Stimulated activated naive CD8-positive, alpha-beta T cell treated with anti-CD3 and anti-CD28 coated beads, Interleukin-15, amount 100 ng/mL, for 72 hours (primary cell): ENCODE measurements around the gene AKAP12.
"Not testable (repeated sequence)": the region's sequence is repeated elsewhere in the genome, so short reads cannot be mapped to it uniquely, and the experiment has no call there.

Experiments used
- ATAC-seq: fragments of 150-1000 bp; cut with Tn5 transposase; 2 replicates; pipeline ENCODE4 v1.10.0; 2021; ENCODE audit warnings: mild to moderate bottlenecking, moderate library complexity
- DNase-seq, 2 donors: peaks; one replicate each; pipeline ENCODE4 v3.0.0; 2021 to 2022
- H3K27ac Mint-ChIP-seq, 2 donors: one replicate each; pipeline ENCODE4 v1.8.0; 2022; ENCODE audit warnings: mild to moderate bottlenecking in 2 of 2, mixed read lengths in 2 of 2, moderate library complexity in 2 of 2
- H3K27me3 Mint-ChIP-seq: one replicate; pipeline ENCODE4 v1.8.0; 2022; ENCODE audit warnings: mixed read lengths
- H3K4me1 Mint-ChIP-seq: one replicate; pipeline ENCODE4 v1.8.0; 2022; ENCODE audit warnings: mild to moderate bottlenecking, mixed read lengths
- H3K4me3 Mint-ChIP-seq, 2 donors: one replicate each; pipeline ENCODE4 v1.8.0; 2022; ENCODE audit warnings: mild to moderate bottlenecking in 2 of 2, mixed read lengths in 2 of 2, moderate library complexity in 1 of 2
- H3K9me3 Mint-ChIP-seq, 2 donors: one replicate each; pipeline ENCODE4 v1.8.0; 2022; ENCODE audit warnings: mixed read lengths in 2 of 2

Gene AKAP12

DNA sequence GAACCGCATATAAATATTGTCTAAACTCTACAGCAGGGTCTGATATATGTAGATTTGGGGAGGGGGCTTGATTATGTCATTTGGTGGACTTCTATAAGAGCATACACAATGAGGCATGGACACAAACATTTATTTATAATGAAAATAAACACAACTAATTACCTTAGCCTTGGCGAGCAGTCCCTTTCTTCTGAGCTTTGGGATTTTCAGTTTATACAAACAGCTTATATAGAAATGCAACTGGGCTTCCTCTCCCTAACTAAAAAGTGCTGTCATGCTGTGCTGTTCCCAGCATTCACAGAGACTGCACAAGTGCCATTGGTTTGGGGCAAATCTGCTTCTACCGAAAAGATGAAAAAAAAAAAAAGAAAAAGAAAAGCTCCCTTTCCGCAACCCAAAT lies 69.9 kb downstream of the AKAP12 start:
- H3K27ac Mint-ChIP-seq, result no peak overlapping the region
- DNase-seq (no peak), ATAC-seq (no peak)
- peaks cover 10% of the 10 kb centered on the region for H3K27me3 Mint-ChIP-seq
- no peak overlapping the region for H3K4me3 Mint-ChIP-seq
- no peaks in the 10 kb centered on the region for H3K9me3 Mint-ChIP-seq
- H3K4me1 Mint-ChIP-seq, result no peaks in the 10 kb centered on the region

DNA sequence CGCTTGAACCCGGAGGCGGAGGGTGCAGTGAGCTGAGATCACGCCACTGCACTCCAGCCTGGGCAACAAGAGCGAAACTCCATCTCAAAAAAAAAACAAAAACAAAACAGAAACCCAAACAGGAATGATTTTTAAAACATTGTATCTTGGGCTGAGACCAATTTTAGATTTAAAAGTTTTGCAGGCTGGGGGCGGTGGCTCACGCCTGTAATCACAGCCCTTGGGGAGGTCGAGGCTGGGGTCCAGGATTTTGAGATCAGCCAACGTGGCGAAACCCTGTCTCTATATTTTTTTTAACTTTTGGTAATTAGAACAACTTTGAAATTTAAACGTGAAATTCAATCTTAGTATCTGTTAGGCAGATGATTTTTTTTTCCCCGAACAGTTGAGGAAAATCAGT lies 70.5 kb downstream of the AKAP12 start:
- DNase-seq (no peak), ATAC-seq (no peak)
- H3K9me3 Mint-ChIP-seq, result peaks cover 0 to under 1% of the 10 kb centered on the region in 2 donors
- H3K27me3 Mint-ChIP-seq, result peaks cover 3% of the 10 kb centered on the region
- H3K4me1 Mint-ChIP-seq, result no peaks in the 10 kb centered on the region
- no peak overlapping the region for H3K4me3 Mint-ChIP-seq
- no peak overlapping the region for H3K27ac Mint-ChIP-seq

DNA sequence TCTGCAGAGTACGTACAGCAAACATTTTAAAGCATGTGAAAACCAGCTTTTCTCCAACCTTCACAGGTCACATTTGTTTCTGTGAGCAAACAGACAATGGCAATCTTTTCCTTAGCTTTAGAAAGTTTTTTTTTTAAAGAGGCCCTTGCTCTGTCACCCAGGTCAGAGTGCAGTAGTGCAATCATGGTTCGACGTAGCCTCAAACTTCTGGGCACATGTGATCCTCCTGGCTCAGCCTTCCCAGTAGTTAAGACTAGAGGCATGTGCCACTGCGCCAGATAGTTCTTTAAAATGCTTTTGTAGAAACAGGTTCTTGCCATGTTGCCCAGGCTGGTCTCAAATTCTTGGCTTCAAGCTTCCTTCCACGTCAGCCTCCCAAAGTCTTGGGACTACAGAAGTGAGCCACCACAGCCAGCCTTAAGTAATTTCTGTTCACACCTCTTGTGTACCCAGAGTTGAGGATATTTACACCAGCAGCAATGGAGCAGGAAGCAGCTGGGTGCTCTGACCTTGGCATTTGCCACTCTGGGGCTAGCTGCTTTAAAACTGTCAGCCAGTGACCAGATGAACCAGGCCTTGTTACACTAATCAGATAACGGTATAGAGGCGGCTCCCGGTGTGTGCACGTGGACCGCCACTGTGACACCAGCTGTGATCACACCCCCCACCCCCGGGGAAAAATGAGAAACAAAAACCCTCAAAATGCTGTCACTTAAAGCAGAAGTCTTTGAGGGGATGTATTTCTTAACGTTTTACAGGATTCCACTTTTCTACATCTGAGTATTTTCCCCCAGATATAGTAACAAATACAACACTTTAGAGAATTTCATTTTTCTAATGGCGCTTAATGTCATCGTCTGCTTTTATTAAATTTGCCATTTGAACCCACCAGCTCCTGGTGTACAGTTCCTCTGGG lies 71.3 kb downstream of the AKAP12 start:
- Mint-ChIP-seq H3K27me3 (no peaks in the 10 kb centered on the region), H3K4me1 (no peaks in the 10 kb centered on the region), H3K4me3 (no peak overlapping the region), H3K27ac (peak overlapping the region in 1 of 2 donors; percentile 19), H3K9me3 (peaks cover 0 to 9% of the 10 kb centered on the region in 2 donors)
- DNase-seq (no peak), ATAC-seq (no peak)

DNA sequence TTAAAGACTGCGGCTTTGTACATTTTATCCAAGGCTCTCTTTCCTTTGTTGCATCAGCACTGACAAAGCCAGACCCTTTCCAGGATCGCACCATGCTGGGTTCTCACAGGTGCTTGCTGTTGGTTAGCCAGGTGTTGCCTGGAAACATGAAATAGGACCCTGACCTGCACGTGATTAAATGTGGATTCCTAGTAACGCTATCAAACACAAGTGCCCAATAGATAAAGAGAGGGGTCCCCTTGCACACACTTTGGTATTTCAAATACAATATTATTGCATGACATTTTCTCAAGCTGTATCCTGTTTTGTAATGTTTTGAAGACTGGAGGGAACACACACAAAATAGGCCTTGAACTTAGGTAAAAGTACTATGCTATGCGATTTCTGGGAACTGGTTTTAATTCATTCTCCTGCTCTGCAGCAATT lies 73.3 kb downstream of the AKAP12 start:
- DNase-seq (no peak), ATAC-seq (no peak)
- Mint-ChIP-seq H3K27ac (no peak overlapping the region), H3K27me3 (no peaks in the 10 kb centered on the region), H3K4me1 (no peaks in the 10 kb centered on the region), H3K9me3 (peaks cover 0 to 9% of the 10 kb centered on the region in 2 donors), H3K4me3 (no peak overlapping the region)

DNA sequence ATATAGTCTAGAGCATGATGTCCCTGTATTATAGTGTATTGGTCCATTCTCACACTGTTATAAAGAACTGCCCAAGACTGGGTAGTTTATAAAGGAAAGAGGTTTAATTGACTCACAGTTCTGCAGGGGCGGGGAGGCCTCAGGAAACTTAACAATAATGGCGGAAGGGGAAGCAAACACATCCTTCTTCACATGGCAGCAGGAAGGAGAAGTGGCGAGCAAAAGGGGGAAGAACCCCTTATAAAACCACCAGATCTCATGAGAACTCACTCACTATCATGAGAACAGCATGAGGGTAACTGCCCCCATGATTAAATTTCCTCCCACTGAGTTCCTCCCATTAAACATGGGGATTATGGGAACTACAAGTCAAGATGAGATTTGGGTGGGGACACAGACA lies 75.9 kb downstream of the AKAP12 start:
- not testable (repeated sequence) for H3K4me3 Mint-ChIP-seq, H3K4me1 Mint-ChIP-seq, H3K9me3 Mint-ChIP-seq, DNase-seq, ATAC-seq, H3K27ac Mint-ChIP-seq
- peaks cover 12% of the 10 kb centered on the region for H3K27me3 Mint-ChIP-seq

DNA sequence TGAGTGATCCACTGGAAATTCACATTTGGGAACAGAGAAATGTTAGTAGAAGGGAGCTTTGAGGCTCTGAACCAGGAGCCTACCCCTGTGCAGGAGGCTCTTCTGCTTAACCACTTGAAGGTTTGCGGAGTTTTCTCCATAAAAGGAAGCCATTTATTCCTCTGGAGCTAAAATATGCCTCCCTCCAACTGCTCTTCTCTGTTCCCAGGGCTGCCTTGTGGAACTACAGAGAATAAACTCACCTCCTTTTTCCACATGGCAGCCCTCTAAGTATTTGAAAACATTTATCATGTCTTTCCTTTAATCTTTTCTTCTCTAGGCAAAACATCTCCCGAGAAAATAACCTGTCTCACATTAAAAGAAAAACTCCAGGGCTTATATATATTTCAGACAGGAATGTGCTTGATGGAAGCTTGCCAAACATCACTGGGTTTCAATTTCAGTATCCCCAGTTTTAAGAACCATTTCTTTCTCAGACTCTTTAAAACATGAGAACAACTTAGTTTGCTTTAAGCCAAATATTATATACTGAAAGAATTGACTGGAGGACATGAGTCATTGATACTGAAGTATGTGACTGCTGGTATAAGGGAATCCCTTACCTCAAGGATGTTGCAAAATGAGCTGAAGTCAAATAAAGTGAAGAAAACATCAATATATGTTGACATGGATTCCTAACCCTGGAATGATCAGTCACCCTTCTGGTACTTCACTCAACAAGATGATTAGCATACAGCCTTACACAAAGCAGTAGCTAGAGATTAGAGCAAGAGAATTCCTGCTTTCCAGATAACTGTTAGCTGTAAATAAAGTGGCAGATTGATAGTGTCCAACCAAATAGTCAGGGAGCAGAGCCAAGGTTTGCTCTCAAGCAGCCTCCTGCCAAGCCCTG lies 77.6 kb downstream of the AKAP12 start:
- Mint-ChIP-seq H3K27me3 (peaks cover 21% of the 10 kb centered on the region), H3K27ac (no peak overlapping the region), H3K9me3 (peaks cover 0 to 9% of the 10 kb centered on the region in 2 donors), H3K4me3 (no peak overlapping the region), H3K4me1 (no peaks in the 10 kb centered on the region)
- ATAC-seq (no peak), DNase-seq (no peak)

DNA sequence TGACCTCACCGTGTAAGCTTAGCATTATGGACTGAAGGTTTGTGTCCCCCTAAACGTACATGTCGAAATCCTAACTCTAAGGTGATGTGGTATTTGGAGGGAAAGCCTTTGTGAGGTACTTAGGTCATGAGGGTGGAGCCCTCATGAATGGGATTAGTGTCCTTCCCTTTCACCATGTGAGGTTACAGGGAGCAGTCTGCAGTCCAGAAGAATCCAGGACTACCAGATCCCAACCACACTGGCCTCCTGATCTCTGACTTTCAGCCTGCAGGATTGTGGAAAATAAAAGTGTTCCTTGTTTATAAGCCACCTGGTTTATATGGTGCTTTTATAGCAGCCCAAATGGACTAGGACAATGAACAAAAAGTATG lies 78.2 kb downstream of the AKAP12 start:
- Mint-ChIP-seq H3K27me3 (peaks cover 27% of the 10 kb centered on the region), H3K27ac (no peak overlapping the region), H3K4me3 (no peak overlapping the region), H3K4me1 (no peaks in the 10 kb centered on the region), H3K9me3 (peaks cover 0 to 9% of the 10 kb centered on the region in 2 donors)
- ATAC-seq (no peak), DNase-seq (no peak)

DNA sequence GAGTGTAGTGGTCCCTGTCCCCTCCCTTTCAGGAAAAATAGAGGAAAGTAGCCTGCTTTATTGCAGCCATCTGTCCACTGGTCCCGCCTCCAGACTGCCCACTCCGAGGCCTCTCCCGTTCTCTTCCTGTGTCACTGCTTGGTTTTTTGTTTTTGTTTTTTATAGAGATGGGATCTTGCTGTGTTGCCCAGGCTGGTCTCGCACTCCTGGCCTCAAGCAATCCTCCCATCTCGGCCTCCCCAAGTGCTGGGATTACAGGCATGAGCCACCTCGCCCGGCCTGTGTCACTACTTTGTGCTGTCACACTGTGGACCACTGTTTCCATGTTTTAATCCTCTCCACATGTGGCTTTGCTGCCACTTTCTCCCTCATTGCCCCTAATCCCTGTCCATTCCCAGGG lies 80.4 kb downstream of the AKAP12 start:
- no peak for ATAC-seq
- Mint-ChIP-seq H3K27ac (no peak overlapping the region), H3K4me1 (peaks cover 17% of the 10 kb centered on the region), H3K9me3 (peaks cover 0 to 9% of the 10 kb centered on the region in 2 donors), H3K27me3 (peaks cover 49% of the 10 kb centered on the region), H3K4me3 (no peak overlapping the region)
- DNase-seq, result no peak

DNA sequence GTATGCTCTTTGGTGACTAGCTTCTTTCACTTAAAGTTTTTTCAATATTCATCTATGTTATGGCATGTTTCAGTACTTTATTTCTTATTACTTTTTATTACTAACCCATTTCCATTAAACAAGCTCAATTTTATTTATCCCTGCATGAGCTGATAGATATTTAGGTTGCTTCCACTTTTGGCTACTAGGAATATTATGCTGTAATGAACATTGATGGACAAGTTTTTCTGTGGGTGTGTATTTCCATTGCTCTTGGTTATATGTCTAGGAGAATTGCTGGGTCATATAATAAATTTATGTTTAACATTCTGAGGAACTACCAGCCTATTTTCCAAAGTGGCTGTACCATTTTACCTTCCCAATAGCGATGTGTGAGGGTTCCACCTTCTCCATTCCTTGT lies 81.7 kb downstream of the AKAP12 start:
- DNase-seq (no peak), ATAC-seq (no peak)
- no peak overlapping the region for H3K27ac Mint-ChIP-seq
- no peaks in the 10 kb centered on the region for H3K9me3 Mint-ChIP-seq
- H3K4me1 Mint-ChIP-seq, result peaks cover 27% of the 10 kb centered on the region
- H3K27me3 Mint-ChIP-seq, result peaks cover 62% of the 10 kb centered on the region
- H3K4me3 Mint-ChIP-seq, result no peak overlapping the region

DNA sequence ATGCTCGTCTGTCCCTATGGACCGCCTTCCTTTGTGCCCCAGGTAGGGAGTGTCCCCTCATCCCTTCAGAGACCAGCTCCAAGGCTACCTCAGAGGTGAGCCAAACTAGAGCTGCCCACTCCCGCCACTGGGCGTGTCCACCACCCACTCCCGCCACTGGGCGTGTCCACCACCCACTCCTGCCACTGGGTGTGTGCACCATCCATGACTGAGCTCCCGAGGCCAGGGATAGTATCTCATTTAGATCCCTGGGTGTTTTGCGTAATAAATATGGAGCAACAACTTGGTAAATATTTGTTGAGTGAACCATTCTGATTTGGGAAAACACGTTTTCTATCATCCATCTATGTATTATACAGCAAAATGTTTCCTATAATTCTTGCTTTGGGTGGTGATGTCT lies 82.8 kb downstream of the AKAP12 start:
- peaks cover 73% of the 10 kb centered on the region for H3K27me3 Mint-ChIP-seq
- DNase-seq (no peak), ATAC-seq (no peak)
- H3K9me3 Mint-ChIP-seq, result no peaks in the 10 kb centered on the region
- peaks cover 27% of the 10 kb centered on the region for H3K4me1 Mint-ChIP-seq
- H3K4me3 Mint-ChIP-seq, result no peak overlapping the region
- no peak overlapping the region for H3K27ac Mint-ChIP-seq

DNA sequence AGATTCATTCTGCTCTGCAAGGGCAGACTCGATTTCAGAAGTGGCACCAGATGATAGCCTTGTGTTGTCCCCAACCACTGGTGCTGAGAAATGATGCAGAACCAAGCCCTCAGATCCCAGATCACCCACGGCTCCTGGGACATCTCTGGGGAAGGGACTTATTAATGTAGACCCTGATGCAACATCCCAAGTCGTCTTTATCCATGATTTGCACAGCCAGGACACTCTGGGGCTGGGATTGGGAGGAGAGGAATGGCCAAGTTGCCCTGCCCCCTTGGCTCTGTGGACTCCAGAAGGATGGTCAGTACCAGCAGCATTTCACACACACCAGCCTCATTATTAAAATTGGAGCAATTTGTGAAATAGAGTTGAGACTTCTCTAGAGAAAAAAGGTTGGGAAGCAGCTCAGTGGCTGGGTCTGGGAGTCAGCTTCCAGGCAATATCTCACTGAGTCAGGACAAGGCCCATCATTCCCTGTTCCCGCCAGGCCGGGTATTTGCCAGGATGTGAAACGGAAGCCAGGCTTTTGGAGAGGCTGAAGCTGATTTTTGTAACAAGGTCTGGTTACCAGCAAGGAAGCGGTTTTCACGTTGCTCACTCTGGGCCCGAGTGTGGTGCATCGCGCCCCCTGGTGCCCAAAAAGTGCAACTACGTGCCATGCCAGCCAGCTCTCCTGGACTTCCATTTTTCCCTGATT lies 84.2 kb downstream of the AKAP12 start:
- ATAC-seq (peak; percentile 72), DNase-seq (peak; percentile 65 to 68)
- Mint-ChIP-seq H3K4me3 (no peak overlapping the region), H3K4me1 (peaks cover 27% of the 10 kb centered on the region), H3K27ac (no peak overlapping the region), H3K9me3 (no peaks in the 10 kb centered on the region), H3K27me3 (peaks cover 78% of the 10 kb centered on the region)

DNA sequence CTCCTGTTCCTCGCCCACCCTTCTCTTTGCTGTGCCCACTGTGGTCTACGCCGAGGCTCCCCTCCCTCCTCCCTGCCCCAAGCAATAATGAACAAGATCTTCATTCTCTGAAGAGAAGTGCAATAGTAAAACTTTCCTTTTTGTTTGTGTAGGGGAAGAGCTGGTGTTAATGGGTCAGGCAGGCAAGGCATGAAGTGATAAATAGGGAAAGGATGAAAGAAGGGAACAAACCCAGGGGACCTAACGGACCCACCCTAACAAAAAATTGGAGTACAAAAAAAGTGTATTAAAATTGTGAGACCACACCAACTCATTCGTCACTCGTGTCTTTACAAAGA lies 84.7 kb downstream of the AKAP12 start:
- H3K9me3 Mint-ChIP-seq, result no peaks in the 10 kb centered on the region
- H3K4me3 Mint-ChIP-seq, result no peak overlapping the region
- peaks cover 84% of the 10 kb centered on the region for H3K27me3 Mint-ChIP-seq
- peaks cover 27% of the 10 kb centered on the region for H3K4me1 Mint-ChIP-seq
- H3K27ac Mint-ChIP-seq, result no peak overlapping the region
- no peak for ATAC-seq
- DNase-seq, result no peak

DNA sequence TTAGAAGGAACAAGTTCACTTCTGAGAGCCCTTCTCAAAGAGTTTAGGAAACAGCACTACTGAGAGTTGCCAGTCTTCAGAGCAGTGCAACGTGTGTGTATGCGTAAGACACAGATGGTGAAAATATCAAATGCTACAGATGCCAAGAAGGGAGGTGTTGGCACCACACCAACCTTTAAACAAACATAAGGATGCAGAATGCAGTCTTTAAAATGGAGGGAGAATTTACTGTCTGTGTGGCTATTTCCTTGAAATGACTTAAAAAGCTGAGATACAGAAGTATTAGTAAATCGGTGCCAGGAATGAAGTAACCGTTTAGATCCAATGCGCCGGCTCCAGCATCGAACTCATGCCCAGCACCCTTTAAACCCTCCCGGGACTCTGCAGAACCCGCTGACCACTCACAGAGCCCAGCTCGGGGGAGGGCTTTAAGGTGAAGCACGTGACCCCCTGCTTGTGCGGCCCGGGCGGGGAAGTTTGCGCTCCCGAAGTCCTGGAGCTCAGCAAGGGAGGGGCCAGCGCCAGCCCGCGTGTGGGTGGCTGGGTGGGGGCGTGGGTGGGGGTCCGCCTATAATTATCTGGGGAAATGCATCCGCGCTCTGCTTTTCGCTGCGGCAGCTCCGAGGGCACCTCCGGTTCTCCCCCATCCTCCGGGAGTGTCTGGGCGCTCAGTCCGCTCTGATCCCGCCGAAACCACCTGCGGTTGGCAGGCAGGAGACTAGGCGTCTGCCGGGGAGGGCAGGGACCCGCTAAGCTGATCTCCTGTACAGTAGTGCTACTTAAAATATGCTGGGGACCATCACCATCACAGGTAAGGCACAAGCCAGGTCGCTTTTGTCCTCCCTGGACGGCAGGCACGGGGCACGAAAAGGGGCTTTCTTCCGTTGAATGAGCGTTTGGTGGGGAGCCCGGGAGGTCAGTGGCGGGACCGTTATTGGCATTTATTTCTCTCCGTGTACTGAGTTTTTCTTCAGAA lies 85.6 kb downstream of the AKAP12 start:
- Mint-ChIP-seq H3K9me3 (no peaks in the 10 kb centered on the region), H3K4me3 (peak overlapping the region; percentile 76 to 85), H3K27me3 (peaks cover 78% of the 10 kb centered on the region), H3K27ac (peak overlapping the region in 1 of 2 donors; percentile 37), H3K4me1 (peaks cover 27% of the 10 kb centered on the region)
- ATAC-seq, result peak; percentile 50
- peak in 1 of 2 donors; percentile 11 for DNase-seq

DNA sequence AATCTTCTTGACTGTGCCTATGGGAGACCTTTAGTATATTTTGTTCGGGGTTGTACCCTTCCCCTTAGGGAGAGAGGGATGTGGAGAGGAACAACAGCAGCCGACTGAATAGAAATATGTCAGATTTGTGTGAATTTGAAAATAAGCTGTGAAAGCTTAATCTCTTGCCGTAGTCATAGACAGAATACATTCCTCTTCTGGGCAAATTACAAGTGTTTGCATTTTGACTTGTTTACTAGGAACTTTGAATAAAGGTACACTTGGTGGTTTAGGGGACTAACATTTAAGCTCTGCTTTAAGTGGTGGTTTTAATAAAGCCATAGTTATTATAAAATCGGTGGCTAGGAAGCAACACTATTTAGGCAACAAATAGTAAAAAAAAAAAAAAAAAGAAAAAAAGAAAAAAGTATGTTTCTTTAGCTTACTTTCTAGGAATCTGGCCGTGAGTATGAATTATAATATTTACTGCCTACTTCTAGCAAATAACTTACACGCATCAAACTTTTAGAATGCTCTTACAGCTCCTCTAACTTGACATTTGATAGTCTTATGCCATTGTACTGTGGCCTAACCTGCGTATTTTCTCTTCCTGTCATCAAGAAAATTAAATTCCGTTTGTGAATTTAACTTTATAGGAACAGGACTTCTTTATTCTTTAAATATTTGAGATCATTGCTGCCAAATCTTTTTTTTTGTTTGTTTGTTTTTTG lies 86.5 kb downstream of the AKAP12 start:
- peak overlapping the region; percentile 76 to 85 for H3K4me3 Mint-ChIP-seq
- H3K27me3 Mint-ChIP-seq, result peaks cover 69% of the 10 kb centered on the region
- ATAC-seq (peak; percentile 15), DNase-seq (no peak)
- H3K9me3 Mint-ChIP-seq, result no peaks in the 10 kb centered on the region
- peaks cover 27% of the 10 kb centered on the region for H3K4me1 Mint-ChIP-seq
- no peak overlapping the region for H3K27ac Mint-ChIP-seq
